ENCODE measurements around the gene NKIRAS2. TPM values are rescaled to one million over a fixed set of nuclear protein-coding genes. Genes with fewer than 3 reads are reported as not detected.

Gene NKIRAS2
- total RNA-seq, 1 experiment from 2014 or later: 55.0 TPM

- CTCF ChIA-PET: no interaction called here
- Mint-ChIP-seq H3K9me3 (ENCODE audit: unreplicated experiment) (no peaks in the 10 kb centered on the region), H3K27ac (ENCODE audit: unreplicated experiment) (no peak overlapping the region), H3K27me3 (ENCODE audit: insufficient read depth, unreplicated experiment) (no peaks in the 10 kb centered on the region), H3K36me3 (ENCODE audit: insufficient read depth, unreplicated experiment) (peaks cover 100% of the 10 kb centered on the region), H3K4me1 (ENCODE audit: low read depth, unreplicated experiment) (peaks cover 21% of the 10 kb centered on the region), H3K4me3 (ENCODE audit: unreplicated experiment) (no peak overlapping the region)
- BruUV-seq (replicated peaks): no TSS peak
- intact Hi-C loops (cut with micrococcal nuclease; ENCODE audit: unreplicated experiment): no loop called here
- H3K9me3 ChIP-seq: no peaks in the 10 kb centered on the region
- no peak overlapping the region for H3K4me3 ChIP-seq (ENCODE audit: low read depth, low read length)
- peaks cover 31% of the 10 kb centered on the region for H3K4me1 ChIP-seq
- peaks cover 8% of the 10 kb centered on the region for H3K36me3 ChIP-seq (ENCODE audit: control insufficient read depth, insufficient read depth, low read length)
- no peaks in the 10 kb centered on the region for H3K27me3 ChIP-seq (replicated peaks; ENCODE audit: control insufficient read depth, insufficient read depth, low read length)
- TF ChIP-seq CTCF (IDR thresholded peaks at IDR 0.05; ENCODE audit: insufficient read depth in 1 of 2, low read depth in 1 of 2, low read length in 1 of 2, severe bottlenecking in 1 of 2, unreplicated experiment in 1 of 2): no peak
- DNase-seq: no peak
- POLR2A ChIA-PET: no interaction called here
These were observed 27.3 kb upstream of the NKIRAS2 start for GRCh38 chr17:41992576-41992975.

- no peak for DNase-seq
- Mint-ChIP-seq H3K36me3 (ENCODE audit: insufficient read depth, unreplicated experiment) (peaks cover 99% of the 10 kb centered on the region), H3K4me1 (ENCODE audit: low read depth, unreplicated experiment) (peaks cover 9% of the 10 kb centered on the region), H3K27ac (ENCODE audit: unreplicated experiment) (no peak overlapping the region), H3K4me3 (ENCODE audit: unreplicated experiment) (no peak overlapping the region), H3K27me3 (ENCODE audit: insufficient read depth, unreplicated experiment) (no peaks in the 10 kb centered on the region), H3K9me3 (ENCODE audit: unreplicated experiment) (no peaks in the 10 kb centered on the region)
- no peaks in the 10 kb centered on the region for H3K27me3 ChIP-seq (replicated peaks; ENCODE audit: control insufficient read depth, insufficient read depth, low read length)
- no peaks in the 10 kb centered on the region for H3K9me3 ChIP-seq
- ChIA-PET POLR2A (no interaction called here), CTCF (no interaction called here)
- no peak for TF ChIP-seq CTCF (IDR thresholded peaks at IDR 0.05; ENCODE audit: insufficient read depth in 1 of 2, low read depth in 1 of 2, low read length in 1 of 2, severe bottlenecking in 1 of 2, unreplicated experiment in 1 of 2)
- H3K4me3 ChIP-seq (ENCODE audit: low read depth, low read length): no peak overlapping the region
- peaks cover 5% of the 10 kb centered on the region for H3K36me3 ChIP-seq (ENCODE audit: control insufficient read depth, insufficient read depth, low read length)
- intact Hi-C loops (cut with micrococcal nuclease; ENCODE audit: unreplicated experiment): no loop called here
- peaks cover 14% of the 10 kb centered on the region for H3K4me1 ChIP-seq
- BruUV-seq (replicated peaks): no TSS peak
These were observed 23.1 kb upstream of the NKIRAS2 start for GRCh38 chr17:41996855-41997164.

- Mint-ChIP-seq H3K9me3 (ENCODE audit: unreplicated experiment) (no peaks in the 10 kb centered on the region), H3K36me3 (ENCODE audit: insufficient read depth, unreplicated experiment) (peaks cover 99% of the 10 kb centered on the region), H3K27me3 (ENCODE audit: insufficient read depth, unreplicated experiment) (no peaks in the 10 kb centered on the region), H3K27ac (ENCODE audit: unreplicated experiment) (no peak overlapping the region), H3K4me3 (ENCODE audit: unreplicated experiment) (no peak overlapping the region), H3K4me1 (ENCODE audit: low read depth, unreplicated experiment) (peaks cover 24% of the 10 kb centered on the region)
- peaks cover 31% of the 10 kb centered on the region for H3K4me1 ChIP-seq
- intact Hi-C loops (cut with micrococcal nuclease; ENCODE audit: unreplicated experiment): no loop called here
- no peaks in the 10 kb centered on the region for H3K9me3 ChIP-seq
- ChIA-PET CTCF (no interaction called here), POLR2A (no interaction called here)
- H3K27me3 ChIP-seq (replicated peaks; ENCODE audit: control insufficient read depth, insufficient read depth, low read length): no peaks in the 10 kb centered on the region
- no TSS peak for BruUV-seq (replicated peaks)
- peaks cover 5% of the 10 kb centered on the region for H3K36me3 ChIP-seq (ENCODE audit: control insufficient read depth, insufficient read depth, low read length)
- no peak for DNase-seq
- TF ChIP-seq CTCF (IDR thresholded peaks at IDR 0.05; ENCODE audit: insufficient read depth in 1 of 2, low read depth in 1 of 2, low read length in 1 of 2, severe bottlenecking in 1 of 2, unreplicated experiment in 1 of 2): no peak
- H3K4me3 ChIP-seq (ENCODE audit: low read depth, low read length): no peak overlapping the region
These were observed 21.4 kb upstream of the NKIRAS2 start for GRCh38 chr17:41998497-41998896.

All from Caco-2 (cell line).